Measurements from ENCODE around the gene ATPAF1.

The ATPAF1 gene

GRCh38 chr1:46649764-46650163 is 18.4 kb downstream of the ATPAF1 start:
- TF ChIP-seq POLR2A (IDR thresholded peaks at IDR 0.05; ENCODE audit: low read length): no peak
- TF ChIP-seq GATA1 (IDR thresholded peaks at IDR 0.05; ENCODE audit: low read depth, low read length): no peak

DNA sequence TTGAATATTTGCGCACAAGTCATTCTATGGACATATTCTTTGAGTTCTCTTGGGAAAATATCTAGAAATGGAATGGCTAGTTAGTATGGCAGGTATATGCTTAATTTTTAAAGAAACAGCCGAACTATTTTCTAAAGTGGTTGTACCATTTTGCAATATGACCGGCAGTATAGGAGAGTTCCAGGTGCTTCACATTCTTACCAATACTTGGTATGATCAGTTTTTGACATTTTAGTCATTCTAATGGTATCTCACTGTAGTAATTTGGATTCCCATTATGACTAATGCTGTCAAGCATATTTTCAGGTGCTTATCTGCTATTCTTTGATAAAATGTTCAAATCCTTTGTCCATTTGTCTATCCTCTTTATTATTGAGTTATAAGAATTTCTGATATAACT is 20.6 kb downstream of the ATPAF1 start:
- no peak for DNase-seq
- no peak for TF ChIP-seq GATA1 (IDR thresholded peaks at IDR 0.05; ENCODE audit: low read depth, low read length)
- TF ChIP-seq POLR2A (IDR thresholded peaks at IDR 0.05; ENCODE audit: low read length): no peak

More at GRCh38 chr1:46649764-46650163, 18.4 kb downstream of the ATPAF1 start:
- no peak for DNase-seq

- TF ChIP-seq GATA1 (IDR thresholded peaks at IDR 0.05; ENCODE audit: low read depth, low read length) (no peak), POLR2A (IDR thresholded peaks at IDR 0.05; ENCODE audit: low read length) (no peak)
- DNase-seq: no peak
Measured at GRCh38 chr1:46646844-46647243, 21.3 kb downstream of the ATPAF1 start.

DNA sequence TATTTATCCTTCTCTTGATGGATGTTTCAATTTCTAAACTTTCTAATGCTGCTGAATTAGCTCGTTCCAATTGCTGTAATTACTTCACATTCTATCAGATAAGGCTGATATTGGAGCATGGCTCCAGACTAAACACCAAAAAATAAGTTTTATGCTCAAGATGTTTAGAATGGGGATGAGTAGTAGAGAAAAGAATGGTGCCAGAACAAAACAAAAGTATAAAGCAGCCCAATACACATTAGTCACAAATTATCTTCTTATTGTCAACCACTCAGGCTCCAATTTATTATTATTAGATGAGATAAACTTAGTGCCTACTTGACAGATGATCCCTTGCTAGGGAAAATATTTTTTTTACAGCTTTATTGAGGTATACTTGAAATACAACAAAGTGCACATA is 21.8 kb downstream of the ATPAF1 start:
- TF ChIP-seq GATA1 (IDR thresholded peaks at IDR 0.05; ENCODE audit: low read depth, low read length) (no peak), POLR2A (IDR thresholded peaks at IDR 0.05; ENCODE audit: low read length) (no peak)
- no peak for DNase-seq

DNA sequence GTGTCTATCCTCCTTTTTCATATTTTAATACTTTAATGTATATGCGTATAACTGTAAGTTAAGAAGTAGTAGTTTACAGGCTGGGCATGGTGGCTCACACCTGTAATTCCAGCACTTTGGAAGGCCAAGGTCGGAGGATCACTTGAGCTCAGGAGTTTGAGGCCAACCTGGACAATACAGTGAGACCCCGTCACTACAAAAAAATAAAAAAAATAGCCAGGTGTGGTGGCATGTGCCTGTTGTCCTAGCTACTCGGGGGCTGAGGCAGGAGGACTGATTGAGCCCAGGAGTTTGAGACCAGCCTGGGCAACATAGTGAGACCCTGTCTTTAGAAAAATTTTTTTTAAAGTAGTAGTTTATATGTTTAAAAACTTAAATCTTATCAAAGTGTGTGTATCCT is 22.3 kb downstream of the ATPAF1 start:
- DNase-seq: no peak
- no peak for TF ChIP-seq POLR2A (IDR thresholded peaks at IDR 0.05; ENCODE audit: low read length)
- no peak for TF ChIP-seq GATA1 (IDR thresholded peaks at IDR 0.05; ENCODE audit: low read depth, low read length)

DNA sequence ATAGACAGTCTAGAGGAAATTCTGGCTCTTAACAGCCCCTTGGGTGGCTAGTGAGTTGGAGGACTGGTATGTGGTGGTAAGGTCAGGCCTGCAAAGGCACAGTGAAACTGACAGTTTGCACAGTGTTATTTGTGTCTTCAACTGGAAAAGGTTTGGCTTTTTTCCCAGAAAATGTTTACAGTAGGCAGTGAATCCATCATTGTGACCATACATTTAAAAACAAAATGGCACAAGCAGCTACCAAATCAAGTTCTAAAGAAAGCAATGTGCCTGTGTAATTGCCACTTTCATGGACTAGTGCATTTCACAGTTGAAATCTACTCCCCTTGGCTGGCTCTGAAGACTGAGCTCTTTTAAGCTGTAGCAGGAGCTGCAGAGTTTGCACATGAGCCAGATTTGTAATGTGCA is 24.8 kb downstream of the ATPAF1 start:
- DNase-seq: no peak
- TF ChIP-seq GATA1 (IDR thresholded peaks at IDR 0.05; ENCODE audit: low read depth, low read length): no peak
- no peak for TF ChIP-seq POLR2A (IDR thresholded peaks at IDR 0.05; ENCODE audit: low read length)

DNA sequence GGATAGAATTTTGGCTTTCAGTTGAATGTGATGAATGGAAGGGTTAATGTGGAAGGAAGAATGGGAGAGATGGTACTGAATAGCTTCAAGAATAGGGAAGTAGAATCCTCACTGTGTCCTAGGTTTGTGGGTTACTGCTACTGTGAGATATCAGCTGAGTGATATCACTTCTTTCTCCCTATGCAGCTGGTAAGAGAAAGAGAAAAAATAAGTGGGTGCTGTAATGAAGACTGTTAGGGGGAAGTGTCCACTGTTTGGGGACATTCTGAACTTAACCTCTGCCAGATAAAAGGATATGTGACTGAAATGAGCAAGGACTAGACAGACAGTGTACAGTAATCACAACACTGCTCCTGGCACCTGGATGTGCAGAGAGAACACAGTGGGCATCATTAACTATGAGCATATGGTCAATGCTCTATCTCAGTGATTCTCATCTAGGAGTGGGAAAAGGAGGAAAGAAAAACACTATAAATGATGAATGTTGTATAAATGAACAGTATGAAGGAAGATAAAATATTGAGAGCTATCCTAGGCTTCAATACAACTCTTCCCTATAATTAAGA is 26.0 kb downstream of the ATPAF1 start:
- no peak for DNase-seq
- TF ChIP-seq GATA1 (IDR thresholded peaks at IDR 0.05; ENCODE audit: low read depth, low read length) (no peak), POLR2A (IDR thresholded peaks at IDR 0.05; ENCODE audit: low read length) (no peak)

DNA sequence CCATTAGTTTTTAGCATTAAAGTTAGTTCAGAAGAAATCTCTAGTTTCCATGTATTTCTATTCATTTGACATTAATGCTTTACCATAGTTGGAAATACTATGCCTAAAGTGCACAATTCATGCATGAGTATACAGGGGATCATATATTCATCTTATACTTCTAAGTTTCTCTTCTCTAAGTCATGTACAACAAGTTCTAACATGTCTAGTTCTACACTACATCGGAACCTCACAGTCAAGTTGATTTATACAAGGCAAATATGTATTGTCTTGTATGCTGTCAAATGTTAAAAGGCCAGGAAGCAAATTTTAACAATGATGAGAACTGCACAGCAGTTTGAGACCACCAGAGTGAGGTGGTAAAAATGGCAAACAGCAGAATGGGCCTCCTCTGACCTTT is 28.6 kb downstream of the ATPAF1 start:
- no peak for DNase-seq
- TF ChIP-seq GATA1 (IDR thresholded peaks at IDR 0.05; ENCODE audit: low read depth, low read length): no peak
- no peak for TF ChIP-seq POLR2A (IDR thresholded peaks at IDR 0.05; ENCODE audit: low read length)

GRCh38 chr1:46638921-46639320 is 29.2 kb downstream of the ATPAF1 start:
- no peak for TF ChIP-seq POLR2A (IDR thresholded peaks at IDR 0.05; ENCODE audit: low read length)
- TF ChIP-seq GATA1 (IDR thresholded peaks at IDR 0.05; ENCODE audit: low read depth, low read length): no peak
- no peak for DNase-seq

- DNase-seq: no peak
- TF ChIP-seq GATA1 (IDR thresholded peaks at IDR 0.05; ENCODE audit: low read depth, low read length) (no peak), POLR2A (IDR thresholded peaks at IDR 0.05; ENCODE audit: low read length) (no peak)
Measured at GRCh38 chr1:46637444-46638083, 30.6 kb downstream of the ATPAF1 start.

DNA sequence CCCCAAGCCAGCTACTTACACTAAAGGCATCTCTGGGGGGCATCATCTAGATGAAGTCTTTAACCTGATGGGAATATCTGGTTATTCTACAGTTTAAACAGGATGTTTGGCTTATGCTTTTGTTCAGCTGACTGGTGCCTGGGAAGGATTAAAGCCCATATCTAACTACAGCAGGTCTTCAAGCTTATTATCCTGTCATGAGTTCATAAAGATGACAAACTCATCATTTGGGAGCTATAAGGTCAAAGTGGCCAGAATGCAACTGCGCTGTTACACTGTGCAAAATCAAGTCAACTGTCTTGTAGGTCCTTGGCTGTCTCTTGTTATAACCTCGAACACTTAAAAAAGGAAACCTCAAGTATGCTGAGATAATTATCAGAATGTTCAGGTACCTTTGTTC is 33.0 kb downstream of the ATPAF1 start:
- no peak for DNase-seq
- TF ChIP-seq POLR2A (IDR thresholded peaks at IDR 0.05; ENCODE audit: low read length) (no peak), GATA1 (IDR thresholded peaks at IDR 0.05; ENCODE audit: low read depth, low read length) (no peak)

DNA sequence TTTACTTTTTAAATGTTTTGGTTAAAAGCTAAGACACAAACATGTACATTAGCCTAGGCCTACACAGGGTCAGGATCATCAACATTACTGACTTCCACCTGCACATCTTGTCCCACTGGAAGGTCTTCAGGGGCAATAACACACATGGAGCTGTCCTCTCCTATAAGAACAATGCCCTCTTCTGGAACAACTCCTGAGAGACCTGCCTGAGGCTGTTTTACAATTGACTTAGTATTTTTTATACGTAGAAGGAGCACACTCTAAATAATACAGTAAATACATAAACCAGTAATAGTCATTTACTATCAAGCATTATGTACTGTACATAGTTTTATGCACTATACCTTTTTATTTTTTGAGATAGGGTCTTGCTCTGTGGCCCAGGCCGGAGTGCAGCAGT is 37.4 kb downstream of the ATPAF1 start:
- DNase-seq: no peak
- TF ChIP-seq GATA1 (IDR thresholded peaks at IDR 0.05; ENCODE audit: low read depth, low read length) (no peak), POLR2A (IDR thresholded peaks at IDR 0.05; ENCODE audit: low read length) (no peak)

GRCh38 chr1:46623743-46624644 is 44.2 kb downstream of the ATPAF1 start:
- no peak for DNase-seq
- TF ChIP-seq POLR2A (IDR thresholded peaks at IDR 0.05; ENCODE audit: low read length): no peak
- no peak for TF ChIP-seq GATA1 (IDR thresholded peaks at IDR 0.05; ENCODE audit: low read depth, low read length)

DNA sequence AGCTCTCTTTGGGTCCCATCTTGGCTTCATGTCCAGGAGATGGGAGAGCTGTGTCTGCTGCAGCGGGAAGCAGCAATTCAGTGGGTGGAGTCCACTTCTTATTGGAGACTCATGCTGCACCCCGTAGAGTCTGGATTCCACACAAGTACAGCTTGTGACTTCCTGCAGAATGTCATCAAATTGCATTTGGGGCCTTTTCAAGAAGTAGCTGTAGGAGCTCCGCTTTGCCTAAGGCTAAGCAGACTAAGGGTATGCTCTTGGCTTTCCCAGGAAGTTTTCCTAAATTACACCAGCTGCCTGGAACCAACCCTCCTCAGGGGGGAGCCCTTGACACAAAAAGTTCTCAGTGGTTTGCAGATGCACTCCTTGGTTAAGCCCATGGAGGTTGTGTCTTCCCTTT is 45.8 kb downstream of the ATPAF1 start:
- peak; percentile 27 to 63 for DNase-seq

More for the DNA sequence above, 45.8 kb downstream of the ATPAF1 start:
- TF ChIP-seq GATA1 (IDR thresholded peaks at IDR 0.05; ENCODE audit: low read depth, low read length) (no peak), POLR2A (IDR thresholded peaks at IDR 0.05; ENCODE audit: low read length) (no peak)
